Neural crest cell (in vitro differentiated cells): ENCODE results near the gene NUDT8. TPM values are rescaled to one million over a fixed set of nuclear protein-coding genes. Genes with fewer than 3 reads are reported as not detected.
"Not testable (repeated sequence)": the region's sequence is repeated elsewhere in the genome, so short reads cannot be mapped to it uniquely, and the experiment has no call there.

Experiments used
- DNase-seq: peaks from one replicate; pipeline ENCODE4 v3.0.0; 2021; ENCODE audit warnings: low read depth, mixed read lengths, low spot score
- H3K27ac Mint-ChIP-seq: one replicate; pipeline ENCODE4 v1.8.0; 2021; ENCODE audit warnings: mild to moderate bottlenecking, mixed read lengths; ENCODE audit not compliant: unreplicated experiment
- H3K27me3 Mint-ChIP-seq: 2 replicates; pipeline ENCODE4 v1.8.0; 2021; ENCODE audit warnings: low read depth, mild to moderate bottlenecking, mixed read lengths
- H3K36me3 Mint-ChIP-seq: 2 replicates; pipeline ENCODE4 v1.8.0; 2021; ENCODE audit warnings: low read depth, mild to moderate bottlenecking, mixed read lengths
- H3K4me1 Mint-ChIP-seq: 2 replicates; pipeline ENCODE4 v1.8.0; 2021; ENCODE audit warnings: mixed read lengths
- H3K4me3 Mint-ChIP-seq: one replicate; pipeline ENCODE4 v1.8.0; 2021; ENCODE audit warnings: mild to moderate bottlenecking, mixed read lengths
- H3K9me3 Mint-ChIP-seq: 2 replicates; pipeline ENCODE4 v1.8.0; 2021; ENCODE audit warnings: mixed read lengths
- CTCF ChIP-seq: fragments of 200-600 bp; sonication (generic); conservative IDR thresholded peaks from 2 replicates; pipeline ENCODE4 v1.5.0; 2021; ENCODE audit warnings: antibody characterized with exemption, mild to moderate bottlenecking
- total RNA-seq: library from RNA; stranded (reverse); gene quantifications from 2 replicates; pipeline ENCODE4 v1.2.1, GENCODE V29; 2021

Gene NUDT8
- total RNA-seq, 1 donor from 2014 or later, result 13.9 TPM

GRCh38 chr11:67607507-67607906 lies 22.2 kb downstream of the NUDT8 start:
- H3K4me1 Mint-ChIP-seq, result peaks cover 28% of the 10 kb centered on the region
- no peaks in the 10 kb centered on the region for H3K36me3 Mint-ChIP-seq
- no peak for DNase-seq
- peaks cover 7% of the 10 kb centered on the region for H3K9me3 Mint-ChIP-seq
- H3K27ac Mint-ChIP-seq, result no peak overlapping the region
- TF ChIP-seq CTCF, result no peak
- peak overlapping the region; percentile 94 for H3K4me3 Mint-ChIP-seq
- H3K27me3 Mint-ChIP-seq, result peaks cover 4% of the 10 kb centered on the region

GRCh38 chr11:67606492-67607295 lies 23.0 kb downstream of the NUDT8 start, which contains the start of gene NDUFV1:
TSS of gene NDUFV1 (plus strand) at chr11:67606936. CDS start at chr11:67607005, 69 bp downstream.
- peak; percentile 96 for DNase-seq
- H3K4me1 Mint-ChIP-seq, result peaks cover 28% of the 10 kb centered on the region
- no peaks in the 10 kb centered on the region for H3K36me3 Mint-ChIP-seq
- H3K9me3 Mint-ChIP-seq, result peaks cover 7% of the 10 kb centered on the region
- TF ChIP-seq CTCF, result peak; percentile 66
- H3K27me3 Mint-ChIP-seq, result peaks cover 4% of the 10 kb centered on the region
- peak within 1 kb of the TSS; percentile 84 for H3K27ac Mint-ChIP-seq
- H3K4me3 Mint-ChIP-seq, result peak within 1 kb of the TSS; percentile 94

GRCh38 chr11:67606093-67606491 lies 23.6 kb downstream of the NUDT8 start:
- Mint-ChIP-seq H3K9me3 (peaks cover 9% of the 10 kb centered on the region), H3K4me3 (peak overlapping the region; percentile 94), H3K4me1 (peaks cover 28% of the 10 kb centered on the region), H3K36me3 (no peaks in the 10 kb centered on the region), H3K27ac (peak overlapping the region; percentile 84), H3K27me3 (peaks cover 5% of the 10 kb centered on the region)
- no peak for DNase-seq
- no peak for TF ChIP-seq CTCF

DNA sequence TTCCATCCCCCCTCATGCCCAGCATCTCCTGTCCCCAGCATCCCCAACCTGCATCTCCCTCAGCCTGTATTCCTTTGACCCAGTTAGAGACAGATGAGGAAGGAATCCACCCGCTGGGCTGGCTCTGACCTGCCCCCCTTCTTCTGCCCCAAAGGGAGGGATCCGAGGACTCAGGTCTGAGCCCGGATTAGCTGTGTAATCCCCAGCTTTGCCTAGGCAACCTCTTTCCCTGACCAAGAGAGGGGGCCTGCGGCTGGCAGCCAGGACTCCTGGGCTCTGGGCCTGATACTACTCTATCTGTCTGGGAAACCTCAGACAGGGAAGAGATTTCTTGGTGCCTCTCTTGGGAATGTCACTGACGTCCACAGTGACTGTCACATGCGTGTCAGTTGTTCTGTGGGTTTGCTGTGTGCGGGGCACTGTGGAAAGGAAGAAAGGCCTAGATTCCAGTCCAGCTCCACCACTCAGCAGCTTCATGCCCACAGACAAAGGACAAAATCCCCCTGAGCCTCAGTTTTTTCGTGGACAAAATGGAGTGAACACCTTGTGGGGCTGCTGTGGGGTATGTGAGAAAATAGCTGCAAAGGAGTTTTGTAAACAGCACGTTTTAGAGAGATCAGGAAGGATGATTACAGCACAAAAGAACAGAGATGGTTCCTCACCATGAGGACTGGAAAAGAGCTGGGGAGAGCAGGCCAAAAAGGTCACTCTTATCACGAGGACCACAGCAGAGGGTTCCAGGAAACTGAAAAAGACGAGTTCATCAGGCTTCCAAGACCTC lies 24.3 kb downstream of the NUDT8 start:
- no peak for TF ChIP-seq CTCF
- DNase-seq, result no peak
- peaks cover 9% of the 10 kb centered on the region for H3K9me3 Mint-ChIP-seq
- H3K27ac Mint-ChIP-seq, result peak overlapping the region; percentile 3
- H3K4me3 Mint-ChIP-seq, result peak overlapping the region; percentile 77
- peaks cover 28% of the 10 kb centered on the region for H3K4me1 Mint-ChIP-seq
- peaks cover 10% of the 10 kb centered on the region for H3K27me3 Mint-ChIP-seq
- H3K36me3 Mint-ChIP-seq, result no peaks in the 10 kb centered on the region

- Mint-ChIP-seq H3K9me3 (peaks cover 9% of the 10 kb centered on the region), H3K27me3 (peaks cover 10% of the 10 kb centered on the region), H3K36me3 (no peaks in the 10 kb centered on the region), H3K4me1 (peaks cover 28% of the 10 kb centered on the region), H3K27ac (no peak overlapping the region), H3K4me3 (peak overlapping the region; percentile 60)
- DNase-seq, result no peak
- TF ChIP-seq CTCF, result no peak
Observed at GRCh38 chr11:67604815-67605214, 24.9 kb downstream of the NUDT8 start.

DNA sequence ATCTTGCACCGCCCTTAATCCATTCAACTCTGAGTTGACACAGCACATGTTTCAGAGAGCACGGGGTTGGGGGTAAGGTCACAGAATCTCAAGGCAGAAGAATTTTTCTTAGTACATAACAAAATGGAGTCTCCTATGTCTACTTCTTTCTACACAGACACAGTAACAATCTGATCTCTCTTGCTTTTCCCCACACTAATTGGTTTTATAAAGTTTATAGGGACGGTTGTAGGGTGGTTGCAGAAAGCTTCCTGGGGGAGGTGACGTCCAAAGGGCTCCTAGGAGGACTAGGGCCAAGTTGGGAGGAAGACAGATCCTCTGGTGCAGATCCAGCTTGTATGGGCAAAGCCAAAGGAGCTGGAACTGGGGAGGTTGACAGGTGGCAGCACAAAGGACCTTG lies 25.6 kb downstream of the NUDT8 start:
- peaks cover 10% of the 10 kb centered on the region for H3K27me3 Mint-ChIP-seq

More for the DNA sequence above, 25.6 kb downstream of the NUDT8 start:
- H3K9me3 Mint-ChIP-seq, DNase-seq, H3K36me3 Mint-ChIP-seq, H3K27ac Mint-ChIP-seq: not testable (repeated sequence)
- Mint-ChIP-seq H3K4me1 (peaks cover 28% of the 10 kb centered on the region), H3K4me3 (peak overlapping the region; percentile 60)
